GM12878 (cell line): ENCODE results near the gene LFNG.

ENCODE experiments used
- CBX3 ChIP-seq: fragments of 200-600 bp; sonication (generic); IDR thresholded peaks from 2 replicates; pipeline ENCODE4 v1.6.1; 2016; ENCODE audit warnings: low read depth, borderline replicate concordance
- ZNF24 ChIP-seq: fragments of 450-650 bp; IDR thresholded peaks from 2 replicates; pipeline ENCODE4 v1.6.1; 2017; ENCODE audit warnings: antibody characterized with exemption, mild to moderate bottlenecking

GRCh38 chr7:2573761-2574160, 54.2 kb downstream of the LFNG start:
- no peak for TF ChIP-seq ZNF24
- TF ChIP-seq CBX3 = no peak
